Coronary artery (tissue), 2 donors: Measurements from ENCODE around the gene IKZF1.

Source experiments
- DNase-seq: peaks from one replicate; pipeline ENCODE4 v3.0.0-alpha.2; 2017; ENCODE audit warnings: low spot score
- H3K27ac ChIP-seq, 2 donors: fragments of 200-600 bp; sonication (generic); one replicate each; pipeline ENCODE4 v1.5.1; 2016 to 2019
- H3K4me3 ChIP-seq: fragments of 200-600 bp; sonication (generic); 2 replicates; pipeline ENCODE4 v1.5.1; 2016; ENCODE audit warnings: mild to moderate bottlenecking, moderate library complexity
- TF ChIP-seq, protein P1 (sequence below): fragments of 200-600 bp; sonication (generic); IDR thresholded peaks from one replicate; pipeline ENCODE4 v1.5.1; 2019; ENCODE audit warnings: antibody characterized with exemption

The IKZF1 gene

DNA sequence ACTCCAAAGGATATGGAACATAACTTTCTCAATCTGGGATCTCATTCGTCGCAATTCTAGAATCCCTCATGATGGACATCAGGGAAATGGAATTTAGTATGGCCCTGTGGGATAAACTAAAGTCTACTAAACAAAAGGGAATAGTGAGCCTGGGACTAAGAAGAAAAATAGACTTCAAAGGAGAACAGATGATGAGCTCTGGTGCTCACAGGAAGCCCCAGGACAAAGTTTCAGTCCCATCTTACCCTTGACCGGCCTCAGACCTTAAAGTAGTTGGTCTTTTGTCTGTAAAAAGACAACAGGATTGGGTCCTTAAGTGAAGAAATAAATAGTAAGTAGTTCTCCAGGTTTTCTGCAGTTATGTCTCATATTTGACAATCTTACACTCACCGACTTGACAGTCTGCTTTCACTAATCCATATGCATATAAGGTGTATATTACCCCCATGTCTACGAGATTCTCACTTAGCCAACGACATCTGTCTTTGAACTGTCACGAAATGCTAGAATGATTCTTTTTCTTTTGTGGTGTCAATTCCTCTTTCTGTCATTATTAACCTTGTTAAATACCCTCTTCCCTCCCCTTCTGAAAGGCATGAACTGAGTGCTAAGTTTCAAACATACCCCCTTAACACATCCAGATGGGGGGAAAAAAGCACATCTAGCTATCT lies 10.9 kb upstream of the IKZF1 start:
- Histone ChIP-seq H3K4me3 (no peak overlapping the region), H3K27ac (no peak overlapping the region)
- no peak for DNase-seq
- TF ChIP-seq, protein P1, sequence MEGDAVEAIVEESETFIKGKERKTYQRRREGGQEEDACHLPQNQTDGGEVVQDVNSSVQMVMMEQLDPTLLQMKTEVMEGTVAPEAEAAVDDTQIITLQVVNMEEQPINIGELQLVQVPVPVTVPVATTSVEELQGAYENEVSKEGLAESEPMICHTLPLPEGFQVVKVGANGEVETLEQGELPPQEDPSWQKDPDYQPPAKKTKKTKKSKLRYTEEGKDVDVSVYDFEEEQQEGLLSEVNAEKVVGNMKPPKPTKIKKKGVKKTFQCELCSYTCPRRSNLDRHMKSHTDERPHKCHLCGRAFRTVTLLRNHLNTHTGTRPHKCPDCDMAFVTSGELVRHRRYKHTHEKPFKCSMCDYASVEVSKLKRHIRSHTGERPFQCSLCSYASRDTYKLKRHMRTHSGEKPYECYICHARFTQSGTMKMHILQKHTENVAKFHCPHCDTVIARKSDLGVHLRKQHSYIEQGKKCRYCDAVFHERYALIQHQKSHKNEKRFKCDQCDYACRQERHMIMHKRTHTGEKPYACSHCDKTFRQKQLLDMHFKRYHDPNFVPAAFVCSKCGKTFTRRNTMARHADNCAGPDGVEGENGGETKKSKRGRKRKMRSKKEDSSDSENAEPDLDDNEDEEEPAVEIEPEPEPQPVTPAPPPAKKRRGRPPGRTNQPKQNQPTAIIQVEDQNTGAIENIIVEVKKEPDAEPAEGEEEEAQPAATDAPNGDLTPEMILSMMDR: no peak

GRCh38 chr7:50295133-50295532 lies 9.4 kb upstream of the IKZF1 start:
- DNase-seq: no peak
- Histone ChIP-seq H3K27ac (no peak overlapping the region), H3K4me3 (no peak overlapping the region)
- TF ChIP-seq, protein P1: no peak

DNA sequence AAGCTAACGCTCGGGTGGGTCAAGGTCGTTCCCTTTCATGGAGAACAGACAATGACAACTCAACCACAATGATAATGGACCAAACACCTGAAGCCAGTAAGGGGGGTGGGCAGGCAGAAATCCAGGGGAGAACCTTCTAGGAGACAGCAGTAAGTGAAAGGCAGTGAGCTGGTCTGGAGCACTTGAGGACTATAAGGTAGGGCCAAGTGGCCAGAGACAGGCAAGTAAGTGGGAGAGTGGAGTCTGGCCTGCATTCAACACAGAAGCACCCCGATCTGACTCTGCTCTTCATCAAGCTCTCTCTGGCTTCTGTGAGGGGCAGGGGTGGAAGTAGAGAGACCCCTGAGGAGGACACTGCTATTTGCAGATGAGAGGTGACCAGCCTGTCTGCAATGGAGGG lies 7.7 kb upstream of the IKZF1 start:
- Histone ChIP-seq H3K4me3 (no peak overlapping the region), H3K27ac (no peak overlapping the region)
- TF ChIP-seq, protein P1: no peak
- no peak for DNase-seq

DNA sequence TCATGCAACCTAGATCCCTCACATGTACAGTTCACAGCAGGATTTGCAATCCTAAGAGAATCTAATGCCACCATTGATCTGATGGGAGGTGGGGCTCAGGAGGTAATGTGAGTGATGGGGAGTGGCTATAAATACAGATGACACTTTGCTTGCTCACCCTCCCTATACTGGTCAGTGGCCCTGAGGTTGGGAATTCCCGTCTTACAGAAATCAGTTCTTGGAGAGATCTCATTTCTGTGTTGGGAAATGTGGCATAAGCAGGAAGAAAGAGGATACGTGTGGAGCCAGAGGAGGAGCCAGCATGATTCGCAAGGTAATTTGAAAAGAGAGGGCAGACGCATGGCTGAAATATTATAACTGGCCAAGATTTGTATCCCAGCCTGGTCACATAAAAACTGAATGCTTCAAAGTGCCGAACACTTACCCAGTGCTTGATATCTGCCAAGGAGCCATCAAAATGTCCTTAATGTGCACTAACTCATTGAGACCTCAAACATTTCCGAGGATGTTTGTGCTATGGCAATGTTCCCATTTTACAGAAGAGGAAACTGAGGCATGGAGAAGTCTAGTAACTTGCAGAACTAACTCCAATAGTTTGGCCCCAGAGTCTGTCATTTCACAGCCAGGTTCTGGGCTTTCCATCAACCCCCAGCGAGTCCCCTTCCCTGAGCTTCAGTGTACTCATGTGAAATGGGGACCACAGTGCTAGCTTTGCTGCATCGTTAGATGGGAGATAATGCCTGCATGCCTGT lies 5.5 kb upstream of the IKZF1 start:
- no peak overlapping the region for H3K27ac ChIP-seq
- TF ChIP-seq, protein P1: no peak
- no peak for DNase-seq
- H3K4me3 ChIP-seq: no peak overlapping the region

DNA sequence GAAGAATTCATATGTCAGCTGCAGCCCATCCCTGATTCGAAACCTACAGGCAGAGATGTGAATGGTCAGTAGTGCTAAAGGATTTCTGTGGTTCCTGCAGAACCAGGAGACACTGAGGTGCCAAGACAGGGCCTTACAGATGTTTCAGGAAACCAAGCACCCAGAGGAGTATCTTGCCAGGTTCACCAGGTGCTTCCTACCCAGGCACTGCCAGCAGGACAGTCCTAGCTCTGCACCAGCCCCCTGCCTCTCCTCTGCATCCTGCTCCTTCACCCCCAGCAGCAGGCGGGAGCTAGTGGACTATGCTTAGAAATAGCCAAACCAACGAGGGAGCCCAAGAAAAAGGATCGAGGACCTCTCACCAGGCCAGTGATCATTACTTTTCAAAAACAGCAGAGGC lies 4.2 kb upstream of the IKZF1 start:
- DNase-seq: no peak
- TF ChIP-seq, protein P1: no peak
- no peak overlapping the region for H3K27ac ChIP-seq
- no peak overlapping the region for H3K4me3 ChIP-seq

- TF ChIP-seq, protein P1: no peak
- Histone ChIP-seq H3K27ac (no peak overlapping the region), H3K4me3 (no peak overlapping the region)
- DNase-seq: no peak
These were observed 1.8 kb upstream of the IKZF1 start for GRCh38 chr7:50302486-50303334.
